Kidney epithelial cell (primary cell): ENCODE data around the gene CASZ1. TPM values are rescaled to one million over a fixed set of nuclear protein-coding genes. Genes with fewer than 3 reads are reported as not detected.

Source experiments
- DNase-seq: peaks from one replicate; pipeline ENCODE4 v3.0.0-alpha.2; 2010; ENCODE audit warnings: low read depth
- H3K27me3 ChIP-seq: 2 replicates; pipeline ENCODE4 v1.6.0; 2011; ENCODE audit warnings: low read length; ENCODE audit not compliant: control insufficient read depth, insufficient read depth
- H3K36me3 ChIP-seq: 2 replicates; pipeline ENCODE4 v1.5.1; 2011; ENCODE audit warnings: low read length; ENCODE audit not compliant: control insufficient read depth, insufficient read depth
- H3K4me3 ChIP-seq: 2 replicates; pipeline ENCODE4 v1.5.1; 2011; ENCODE audit warnings: low read depth, mild to moderate bottlenecking, control low read depth, low read length
- CTCF ChIP-seq: IDR thresholded peaks from 2 replicates; pipeline ENCODE4 v1.5.1; 2011; ENCODE audit warnings: mild to moderate bottlenecking, moderate library complexity, low read length, control low read depth, inconsistent platforms; ENCODE audit not compliant: insufficient read depth, poor library complexity, severe bottlenecking
- total RNA-seq: library from RNA; depleted of rRNA; stranded (reverse); fragments of >200 nt; gene quantifications from 2 replicates; pipeline ENCODE4 v1.2.3, GENCODE V29; 2015

The CASZ1 gene
- total RNA-seq, 1 donor from 2014 or later: 28.2 TPM

GRCh38 chr1:10664251-10664650, 132.2 kb downstream of the CASZ1 start:
- TF ChIP-seq CTCF: no peak
- no peaks in the 10 kb centered on the region for H3K27me3 ChIP-seq
- no peak overlapping the region for H3K4me3 ChIP-seq
- H3K36me3 ChIP-seq: no peaks in the 10 kb centered on the region
- DNase-seq: no peak

- Histone ChIP-seq H3K4me3 (no peak overlapping the region), H3K36me3 (no peaks in the 10 kb centered on the region), H3K27me3 (no peaks in the 10 kb centered on the region)
- DNase-seq: no peak
- no peak for TF ChIP-seq CTCF
Observed at GRCh38 chr1:10663678-10664035, 132.8 kb downstream of the CASZ1 start.

- no peak for TF ChIP-seq CTCF
- Histone ChIP-seq H3K4me3 (no peak overlapping the region), H3K36me3 (no peaks in the 10 kb centered on the region), H3K27me3 (no peaks in the 10 kb centered on the region)
- no peak for DNase-seq
Observed at GRCh38 chr1:10662824-10663677, 133.4 kb downstream of the CASZ1 start.

- H3K27me3 ChIP-seq: no peaks in the 10 kb centered on the region
- TF ChIP-seq CTCF: no peak
- H3K36me3 ChIP-seq: no peaks in the 10 kb centered on the region
- no peak overlapping the region for H3K4me3 ChIP-seq
- no peak for DNase-seq
Observed at GRCh38 chr1:10662090-10662688, 134.3 kb downstream of the CASZ1 start.

- H3K36me3 ChIP-seq: no peaks in the 10 kb centered on the region
- DNase-seq: no peak
- H3K27me3 ChIP-seq: no peaks in the 10 kb centered on the region
- no peak for TF ChIP-seq CTCF
- H3K4me3 ChIP-seq: no peak overlapping the region
Observed at GRCh38 chr1:10661453-10661852, 135.0 kb downstream of the CASZ1 start.
